NB4 (cell line): ENCODE measurements around the gene ZNF865.

ENCODE experiments used
- CTCF ChIP-seq: IDR thresholded peaks from one replicate; pipeline ENCODE4 v1.5.1; 2012; ENCODE audit warnings: low read depth, low read length
- MAX ChIP-seq: IDR thresholded peaks from 2 replicates; pipeline ENCODE4 v1.6.1; 2011; ENCODE audit warnings: low read depth, low read length

- no peak for TF ChIP-seq CTCF
- no peak for TF ChIP-seq MAX
Observed at GRCh38 chr19:55596304-55596703, 9.1 kb upstream of the ZNF865 start.
